HepG2 (cell line): ENCODE measurements around the gene TMEM114. TPM values are rescaled to one million over a fixed set of nuclear protein-coding genes. Genes with fewer than 3 reads are reported as not detected.

Experiments
- ATAC-seq: fragments of 200-7000 bp; cut with Tn5 transposase; 3 replicates; pipeline ENCODE4 v1.9.1; 2020; ENCODE audit warnings: mild to moderate bottlenecking, moderate library complexity
- BruUV-seq: library from RNA; stranded (reverse); fragments of 400-500 nt; replicated peaks from 2 replicates; lab custom pipeline; 2021; lab: Mats Ljungman, UMichigan
- CTCF ChIA-PET: fragments of 300-600 bp; formaldehyde crosslinking; extraction: SDS; loops from one replicate; lab custom pipeline; 2021; ENCODE audit warnings: low total read pairs, inconsistent platforms, low intra/inter-chr PET ratio; lab: Yijun Ruan, JAX
- POLR2A ChIA-PET: fragments of 350-600 bp; sonication (Branson Sonifier 250); formaldehyde crosslinking; loops from one replicate; lab custom pipeline; 2020; ENCODE audit warnings: antibody characterized with exemption, inconsistent platforms; lab: Yijun Ruan, JAX
- DNase-seq: peaks from one replicate; pipeline ENCODE4 v3.0.0-alpha.2; 2015; ENCODE audit warnings: low spot score
- FAIRE-seq: peaks from 3 replicates; lab custom pipeline; 2011; peaks lifted over from hg19 to GRCh38; lab: Jason Lieb, UNC
- H2AFZ ChIP-seq: one replicate; pipeline ENCODE4 v1.6.1; 2011; ENCODE audit warnings: low read length, inconsistent platforms
- H3K27ac ChIP-seq: fragments of 300-600 bp; 3 replicates; pipeline ENCODE4 v1.8.0; 2011; ENCODE audit warnings: mixed run types, mild to moderate bottlenecking, mixed read lengths, low read length, inconsistent platforms; ENCODE audit not compliant: insufficient read depth; ENCODE audit errors: extremely low read length
- H3K27me3 ChIP-seq, 2 experiments: fragments of 200-600 bp in 1 of 2; 2 replicates in 1 of 2; 3 replicates in 1 of 2; pipeline versions ENCODE4 v1.6.0 to v1.8.0; 2011; ENCODE audit warnings: low read length in 2 of 2, mild to moderate bottlenecking in 2 of 2, moderate library complexity in 2 of 2, inconsistent platforms in 1 of 2; ENCODE audit not compliant: insufficient read depth in 2 of 2, control insufficient read depth in 1 of 2
- H3K36me3 ChIP-seq, 2 experiments: fragments of 200-600 bp in 1 of 2; replicated peaks in 1 of 2; 2 replicates in 1 of 2; 3 replicates in 1 of 2; pipeline versions ENCODE4 v1.5.1 to v1.8.0; 2011; ENCODE audit warnings: low read length in 2 of 2, inconsistent platforms in 1 of 2; ENCODE audit not compliant: insufficient read depth in 2 of 2, control insufficient read depth in 1 of 2
- H3K4me1 ChIP-seq: 2 replicates; pipeline ENCODE4 v1.5.1; 2012; ENCODE audit warnings: low read length, inconsistent platforms; ENCODE audit not compliant: insufficient read depth
- H3K4me2 ChIP-seq: 2 replicates; pipeline ENCODE4 v1.6.0; 2011; ENCODE audit warnings: low read depth, low read length, inconsistent platforms
- H3K4me3 ChIP-seq, 3 experiments: fragments of 200-600 bp in 1 of 3; sonication (generic), shearing (Covaris generic) in 1 of 3; replicated peaks in 1 of 3; 2 replicates each; pipeline ENCODE4 v1.5.1; 2011 to 2016; ENCODE audit warnings: low read length in 3 of 3, inconsistent platforms in 2 of 3, low read depth in 2 of 3, mild to moderate bottlenecking in 2 of 3, control low read depth in 1 of 3, mixed read lengths in 1 of 3; ENCODE audit not compliant: insufficient read depth in 1 of 3
- H3K79me2 ChIP-seq: one replicate; pipeline ENCODE4 v1.6.1; 2011; ENCODE audit warnings: low read length, inconsistent platforms; ENCODE audit not compliant: insufficient read depth
- H3K9ac ChIP-seq: 2 replicates; pipeline ENCODE4 v1.6.0; 2011; ENCODE audit warnings: mild to moderate bottlenecking, low read depth, low read length, inconsistent platforms; ENCODE audit not compliant: insufficient read depth
- H3K9me3 ChIP-seq: 2 replicates; pipeline ENCODE4 v1.5.1; 2012; ENCODE audit warnings: mild to moderate bottlenecking, low read length
- H4K20me1 ChIP-seq: 2 replicates; pipeline ENCODE4 v1.6.0; 2011; ENCODE audit warnings: inconsistent platforms, mild to moderate bottlenecking, low read length, moderate library complexity; ENCODE audit not compliant: insufficient read depth
- AGO2 ChIP-seq: fragments of 200-400 bp; formaldehyde crosslinking; optimal IDR thresholded peaks from 2 replicates; pipeline ENCODE3; 2017; ENCODE audit warnings: mild to moderate bottlenecking, low read depth, low read length, moderate library complexity
- ELF4 ChIP-seq: sonication (generic); formaldehyde crosslinking; IDR thresholded peaks from 2 replicates; pipeline ENCODE4 v1.5.0; 2020; ENCODE audit warnings: missing genetic modification reagents, mild to moderate bottlenecking, moderate library complexity, borderline replicate concordance
- PRDM10 ChIP-seq: sonication (generic); formaldehyde crosslinking; IDR thresholded peaks from 2 replicates; pipeline ENCODE4 v1.4.0; 2020; ENCODE audit warnings: low read depth, missing genetic modification reagents
- TEF ChIP-seq: sonication (generic); formaldehyde crosslinking; IDR thresholded peaks from 2 replicates; pipeline ENCODE4 v1.5.0; 2020; ENCODE audit warnings: missing genetic modification reagents
- ZNF780A ChIP-seq: sonication (generic); formaldehyde crosslinking; IDR thresholded peaks from 2 replicates; pipeline ENCODE4 v1.8.0; 2022; ENCODE audit warnings: mild to moderate bottlenecking, missing genetic modification reagents, moderate library complexity
- WGBS: methylation state at CpG from one replicate; pipeline ENCODE4 v1.1.6; 2017; ENCODE audit warnings: low lambda C conversion rate; 5-methylcytosine and 5-hydroxymethylcytosine counted together
- in situ Hi-C: cut with HindIII; loops from 2 replicates; pipeline ENCODE4 v1.10.0; 2017; ENCODE audit warnings: low pct_unique_long_range_greater_than_20kb; ENCODE audit not compliant: extremely low pct_ligation_motif_present
- intact Hi-C: fragments of 100-400 bp; cut with micrococcal nuclease; formaldehyde crosslinking; loops from one replicate; pipeline ENCODE4 v1.10.0; 2022; ENCODE audit not compliant: unreplicated experiment
- polyA plus RNA-seq, 8 experiments: library from polyadenylated mRNA; depleted of rRNA in 3 of 8; stranded (reverse) in 7 of 8; unstranded in 1 of 8; fragments of >200 nt; fragmentation: Illumina TruSeq in 4 of 8; extraction: Trizol in 4 of 8; gene quantifications; 2 replicates each; pipeline versions ENCODE4 v1.2.1 to v1.2.3, GENCODE V29; 2011 to 2016; ENCODE audit warnings: low read depth in 4 of 8, missing spikeins in 1 of 8, mixed read lengths in 1 of 8; ENCODE audit not compliant: insufficient read depth in 1 of 8
- total RNA-seq, 5 experiments: library from RNA; depleted of rRNA; stranded (reverse); fragments of >200 nt; fragmentation: Illumina TruSeq; extraction: Trizol; gene quantifications; 2 replicates each; pipeline ENCODE4 v1.2.3, GENCODE V29; 2016; ENCODE audit warnings: low read depth in 1 of 5
- TF ChIP-seq, protein P1 (sequence below): sonication (generic); formaldehyde crosslinking; IDR thresholded peaks from 2 replicates; pipeline ENCODE4 v1.5.1; 2020; ENCODE audit warnings: mild to moderate bottlenecking, missing genetic modification reagents, moderate library complexity
- TF ChIP-seq, protein P2 (sequence below): sonication (generic); formaldehyde crosslinking; IDR thresholded peaks from 2 replicates; pipeline ENCODE4 v1.8.0; 2022; ENCODE audit warnings: low read depth, missing genetic modification reagents
- TF ChIP-seq, protein P3 (sequence below): sonication (generic); formaldehyde crosslinking; IDR thresholded peaks from 2 replicates; pipeline ENCODE4 v1.5.0; 2020; ENCODE audit warnings: mild to moderate bottlenecking, missing genetic modification reagents

The TMEM114 gene
- total and polyA plus RNA-seq, 2 of the 13 experiments (the other 11 are each of a cell fraction or from before 2014, with no cell fraction given) = not detected

DNA sequence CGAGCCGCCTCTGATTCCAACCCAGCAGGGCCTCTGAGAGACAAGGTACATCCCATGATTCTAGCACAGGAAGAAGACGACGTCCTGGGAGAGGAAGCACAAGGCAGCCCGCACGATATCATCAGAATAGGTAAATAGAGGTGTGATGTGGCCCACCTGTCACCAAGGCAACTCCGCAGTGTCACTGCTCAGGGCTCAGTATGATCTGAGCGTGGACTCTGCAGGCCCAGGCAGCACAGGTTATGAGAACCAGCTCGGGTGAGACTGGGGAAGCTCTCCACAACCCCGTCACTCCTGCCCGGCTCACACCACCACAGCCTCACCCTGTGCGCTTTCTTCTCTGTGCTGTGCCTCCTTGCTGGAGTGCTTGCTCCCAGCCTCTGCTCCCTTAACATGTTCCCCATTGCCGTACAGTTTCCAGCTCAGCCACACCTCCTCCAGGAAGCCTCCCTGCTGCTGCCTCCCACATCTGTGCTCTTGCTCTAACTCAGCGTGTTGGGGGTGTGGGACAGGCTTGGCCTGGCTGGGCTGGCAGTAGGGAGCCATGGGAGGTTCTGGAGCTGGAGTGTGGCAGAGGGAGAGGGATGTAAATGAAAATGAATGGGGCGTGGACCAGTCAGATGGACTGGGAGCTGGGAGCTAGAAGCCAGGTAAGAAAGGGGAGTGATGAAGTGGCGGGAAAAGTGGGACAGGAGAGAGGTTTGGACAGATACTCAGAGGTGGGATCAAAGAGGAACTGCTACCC, 38.8 kb upstream of the TMEM114 start (continued):
- TF ChIP-seq, protein P1, sequence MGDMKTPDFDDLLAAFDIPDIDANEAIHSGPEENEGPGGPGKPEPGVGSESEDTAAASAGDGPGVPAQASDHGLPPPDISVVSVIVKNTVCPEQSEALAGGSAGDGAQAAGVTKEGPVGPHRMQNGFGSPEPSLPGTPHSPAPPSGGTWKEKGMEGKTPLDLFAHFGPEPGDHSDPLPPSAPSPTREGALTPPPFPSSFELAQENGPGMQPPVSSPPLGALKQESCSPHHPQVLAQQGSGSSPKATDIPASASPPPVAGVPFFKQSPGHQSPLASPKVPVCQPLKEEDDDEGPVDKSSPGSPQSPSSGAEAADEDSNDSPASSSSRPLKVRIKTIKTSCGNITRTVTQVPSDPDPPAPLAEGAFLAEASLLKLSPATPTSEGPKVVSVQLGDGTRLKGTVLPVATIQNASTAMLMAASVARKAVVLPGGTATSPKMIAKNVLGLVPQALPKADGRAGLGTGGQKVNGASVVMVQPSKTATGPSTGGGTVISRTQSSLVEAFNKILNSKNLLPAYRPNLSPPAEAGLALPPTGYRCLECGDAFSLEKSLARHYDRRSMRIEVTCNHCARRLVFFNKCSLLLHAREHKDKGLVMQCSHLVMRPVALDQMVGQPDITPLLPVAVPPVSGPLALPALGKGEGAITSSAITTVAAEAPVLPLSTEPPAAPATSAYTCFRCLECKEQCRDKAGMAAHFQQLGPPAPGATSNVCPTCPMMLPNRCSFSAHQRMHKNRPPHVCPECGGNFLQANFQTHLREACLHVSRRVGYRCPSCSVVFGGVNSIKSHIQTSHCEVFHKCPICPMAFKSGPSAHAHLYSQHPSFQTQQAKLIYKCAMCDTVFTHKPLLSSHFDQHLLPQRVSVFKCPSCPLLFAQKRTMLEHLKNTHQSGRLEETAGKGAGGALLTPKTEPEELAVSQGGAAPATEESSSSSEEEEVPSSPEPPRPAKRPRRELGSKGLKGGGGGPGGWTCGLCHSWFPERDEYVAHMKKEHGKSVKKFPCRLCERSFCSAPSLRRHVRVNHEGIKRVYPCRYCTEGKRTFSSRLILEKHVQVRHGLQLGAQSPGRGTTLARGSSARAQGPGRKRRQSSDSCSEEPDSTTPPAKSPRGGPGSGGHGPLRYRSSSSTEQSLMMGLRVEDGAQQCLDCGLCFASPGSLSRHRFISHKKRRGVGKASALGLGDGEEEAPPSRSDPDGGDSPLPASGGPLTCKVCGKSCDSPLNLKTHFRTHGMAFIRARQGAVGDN (CRISPR knock-in tag) = peak; percentile 28; the same call in 1 of the 2 replicates
- TF ChIP-seq TEF (CRISPR knock-in tag) (no peak), AGO2 (peak; percentile 35)
- TF ChIP-seq, protein P2, sequence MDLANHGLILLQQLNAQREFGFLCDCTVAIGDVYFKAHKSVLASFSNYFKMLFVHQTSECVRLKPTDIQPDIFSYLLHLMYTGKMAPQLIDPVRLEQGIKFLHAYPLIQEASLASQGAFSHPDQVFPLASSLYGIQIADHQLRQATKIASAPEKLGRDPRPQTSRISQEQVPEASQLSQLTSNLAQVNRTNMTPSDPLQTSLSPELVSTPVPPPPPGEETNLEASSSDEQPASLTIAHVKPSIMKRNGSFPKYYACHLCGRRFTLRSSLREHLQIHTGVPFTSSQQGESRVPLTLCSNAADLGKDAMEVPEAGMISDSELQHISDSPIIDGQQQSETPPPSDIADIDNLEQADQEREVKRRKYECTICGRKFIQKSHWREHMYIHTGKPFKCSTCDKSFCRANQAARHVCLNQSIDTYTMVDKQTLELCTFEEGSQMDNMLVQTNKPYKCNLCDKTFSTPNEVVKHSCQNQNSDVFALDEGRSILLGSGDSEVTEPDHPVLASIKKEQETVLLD = peak; percentile 38; the same call in 1 of the 2 replicates
- TF ChIP-seq, all 625 proteins: peak for 10

GRCh38 chr16:8627456-8627855, 37.1 kb upstream of the TMEM114 start:
- H3K4me1 ChIP-seq = peaks cover 47% of the 10 kb centered on the region
- no peak overlapping the region for H3K4me3 ChIP-seq
- no peak overlapping the region for H2AFZ ChIP-seq
- no peak overlapping the region for H3K9ac ChIP-seq
- ChIA-PET CTCF (no interaction called here), POLR2A (no interaction called here)
- H3K27me3 ChIP-seq = no peaks in the 10 kb centered on the region
- H3K9me3 ChIP-seq = no peaks in the 10 kb centered on the region
- peaks cover 29% of the 10 kb centered on the region for H3K79me2 ChIP-seq
- no peak overlapping the region for H3K27ac ChIP-seq
- ATAC-seq (no peak), FAIRE-seq (no peak), DNase-seq (no peak)
- H3K36me3 ChIP-seq = peaks cover 48 to 79% of the 10 kb centered on the region in 2 experiments
- WGBS = 97% methylated on average over 4 of the region's 4 CpGs
- H3K4me2 ChIP-seq = no peak overlapping the region
- intact Hi-C loops (no loop called here), in situ Hi-C loops (no loop called here)
- H4K20me1 ChIP-seq = 0 out of 2 replicates have a peak, but pooled peaks cover 6% of the 10 kb centered on the region
- no TSS peak for BruUV-seq
- TF ChIP-seq, protein P3, sequence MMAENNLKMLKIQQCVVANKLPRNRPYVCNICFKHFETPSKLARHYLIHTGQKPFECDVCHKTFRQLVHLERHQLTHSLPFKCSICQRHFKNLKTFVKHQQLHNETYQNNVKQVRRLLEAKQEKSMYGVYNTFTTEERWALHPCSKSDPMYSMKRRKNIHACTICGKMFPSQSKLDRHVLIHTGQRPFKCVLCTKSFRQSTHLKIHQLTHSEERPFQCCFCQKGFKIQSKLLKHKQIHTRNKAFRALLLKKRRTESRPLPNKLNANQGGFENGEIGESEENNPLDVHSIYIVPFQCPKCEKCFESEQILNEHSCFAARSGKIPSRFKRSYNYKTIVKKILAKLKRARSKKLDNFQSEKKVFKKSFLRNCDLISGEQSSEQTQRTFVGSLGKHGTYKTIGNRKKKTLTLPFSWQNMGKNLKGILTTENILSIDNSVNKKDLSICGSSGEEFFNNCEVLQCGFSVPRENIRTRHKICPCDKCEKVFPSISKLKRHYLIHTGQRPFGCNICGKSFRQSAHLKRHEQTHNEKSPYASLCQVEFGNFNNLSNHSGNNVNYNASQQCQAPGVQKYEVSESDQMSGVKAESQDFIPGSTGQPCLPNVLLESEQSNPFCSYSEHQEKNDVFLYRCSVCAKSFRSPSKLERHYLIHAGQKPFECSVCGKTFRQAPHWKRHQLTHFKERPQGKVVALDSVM (CRISPR knock-in tag) = no peak
- no peak for TF ChIP-seq ZNF780A
- TF ChIP-seq PRDM10 (CRISPR knock-in tag) = no peak
- TF ChIP-seq ELF4 (CRISPR knock-in tag) = no peak
